Common myeloid progenitor, CD34-positive (primary cell): Measurements from ENCODE around the gene RASGEF1C.
A peak's percentile ranks its signal among the peaks of the same experiment; 100 is the strongest.

Experiments used
- CTCF ChIA-PET: fragments of 350-600 bp; sonication (Branson Sonifier 250); formaldehyde crosslinking; loops from one replicate; lab custom pipeline; 2021; ENCODE audit warnings: antibody characterized with exemption; lab: Charles Lee
- POLR2A ChIA-PET: fragments of 350-600 bp; sonication (Branson Sonifier 250); formaldehyde crosslinking; loops from one replicate; lab custom pipeline; 2021; ENCODE audit warnings: antibody characterized with exemption; lab: Charles Lee
- DNase-seq, 3 donors: peaks; one replicate each; pipeline versions ENCODE4 v3.0.0 to v3.0.0-alpha.2; 2013
- H3K27ac ChIP-seq, 2 experiments: 1 replicate in 1 of 2; 2 replicates in 1 of 2; pipeline ENCODE4 v1.7.0; 2013; ENCODE audit warnings: inconsistent platforms in 2 of 2, low read length in 2 of 2, mild to moderate bottlenecking in 2 of 2, low read depth in 1 of 2, moderate library complexity in 1 of 2; ENCODE audit not compliant: severe bottlenecking in 2 of 2, insufficient read depth in 1 of 2, poor library complexity in 1 of 2
- H3K27me3 ChIP-seq, 5 experiments: replicated peaks in 2 of 5; 1 replicate in 3 of 5; 2 replicates in 2 of 5; pipeline versions ENCODE4 v1.6.1 to v1.7.0; 2013; ENCODE audit warnings: low read length in 4 of 5, mild to moderate bottlenecking in 2 of 5, moderate library complexity in 2 of 5, inconsistent platforms in 1 of 5; ENCODE audit not compliant: insufficient read depth in 5 of 5, control insufficient read depth in 4 of 5
- H3K36me3 ChIP-seq, 4 experiments: 1 replicate in 2 of 4; 2 replicates in 2 of 4; pipeline versions ENCODE4 v1.6.1 to v1.7.0; 2013; ENCODE audit warnings: low read length in 3 of 4, control low read depth in 1 of 4, mild to moderate bottlenecking in 1 of 4; ENCODE audit not compliant: control insufficient read depth in 4 of 4, insufficient read depth in 4 of 4
- H3K4me1 ChIP-seq, 4 experiments: 1 replicate in 3 of 4; 2 replicates in 1 of 4; pipeline versions ENCODE4 v1.6.1 to v1.7.1; 2013; ENCODE audit warnings: low read length in 3 of 4, mild to moderate bottlenecking in 3 of 4, control low read depth in 1 of 4, inconsistent platforms in 1 of 4, moderate library complexity in 1 of 4; ENCODE audit not compliant: control insufficient read depth in 4 of 4, insufficient read depth in 4 of 4; ENCODE audit errors: control extremely low read depth in 1 of 4
- H3K4me3 ChIP-seq, 7 experiments: 1 replicate in 4 of 7; 2 replicates in 3 of 7; pipeline versions ENCODE4 v1.5.1 to v1.7.0; 2013; ENCODE audit warnings: mild to moderate bottlenecking in 7 of 7, low read length in 6 of 7, moderate library complexity in 6 of 7, inconsistent platforms in 2 of 7, low read depth in 2 of 7, control low read depth in 1 of 7; ENCODE audit not compliant: insufficient read depth in 4 of 7, control insufficient read depth in 1 of 7; ENCODE audit errors: extremely low read depth in 1 of 7
- H3K9me3 ChIP-seq, 5 experiments: 1 replicate in 4 of 5; 2 replicates in 1 of 5; pipeline versions ENCODE4 v1.6.1 to v1.7.1; 2013; ENCODE audit warnings: low read length in 4 of 5, mild to moderate bottlenecking in 2 of 5, inconsistent platforms in 1 of 5, low read depth in 1 of 5, moderate library complexity in 1 of 5; ENCODE audit not compliant: control insufficient read depth in 4 of 5, insufficient read depth in 2 of 5; ENCODE audit errors: control extremely low read depth in 1 of 5
- WGBS: methylation state at CpG from one replicate; pipeline ENCODE4 v1.1.5; 2013; ENCODE audit not compliant: insufficient coverage; 5-methylcytosine and 5-hydroxymethylcytosine counted together

RASGEF1C gene

GRCh38 chr5:180088561-180088960 lies 120.5 kb downstream of the RASGEF1C start:
- no peaks in the 10 kb centered on the region for H3K27me3 ChIP-seq
- no peak overlapping the region for H3K27ac ChIP-seq
- H3K4me3 ChIP-seq, result no peak overlapping the region
- ChIA-PET CTCF (interaction anchor here (0.7 to 6.4 kb wide), 4 partner anchors 11 to 97 kb away, joined by 3 to 58 read pairs (median 4); no protein-coding TSS in a partner anchor), POLR2A (no interaction called here)
- no peaks in the 10 kb centered on the region for H3K36me3 ChIP-seq
- H3K4me1 ChIP-seq, result peaks cover 17 to 55% (median 44%) of the 10 kb centered on the region in 4 experiments
- no peaks in the 10 kb centered on the region for H3K9me3 ChIP-seq
- no peak for DNase-seq
- WGBS, result 93% methylated on average over 3 of the region's 8 CpGs

DNA sequence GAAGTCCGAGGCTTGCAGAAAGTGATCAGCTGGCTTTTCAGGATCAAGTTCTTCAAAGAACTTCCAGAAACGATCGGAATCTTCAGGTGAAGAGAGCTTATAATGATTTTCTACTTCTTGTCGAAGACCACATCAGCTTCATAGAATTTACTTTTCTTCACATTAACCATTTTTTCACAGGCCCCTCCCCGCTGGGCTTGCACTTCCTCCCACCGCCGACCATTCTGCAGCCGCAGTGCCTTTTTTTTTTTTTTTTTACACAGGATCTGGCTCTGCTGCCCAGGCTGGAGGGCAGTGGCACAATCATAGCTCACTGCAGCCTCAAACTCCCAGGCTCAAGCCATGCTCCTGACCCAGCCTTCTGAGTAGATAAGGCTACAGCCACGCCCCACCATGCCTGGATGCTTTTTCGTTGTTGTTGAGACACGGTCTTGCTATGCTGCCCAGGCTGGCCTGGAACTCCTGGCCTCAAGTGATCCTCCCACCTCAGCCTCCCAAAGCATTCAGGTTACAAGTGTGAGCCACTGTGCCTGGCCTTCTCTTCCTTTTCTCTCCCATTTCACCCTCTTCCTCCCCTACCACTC lies 122.1 kb downstream of the RASGEF1C start:
- 99% methylated on average over 8 of the region's 11 CpGs for WGBS
- no peak for DNase-seq
- H3K36me3 ChIP-seq, result no peaks in the 10 kb centered on the region
- H3K9me3 ChIP-seq, result no peaks in the 10 kb centered on the region
- ChIA-PET POLR2A (no interaction called here), CTCF (interaction anchor here (1.2 to 1.6 kb wide), 3 partner anchors 17 to 176 kb away, joined by 3 to 4 read pairs (median 4); no protein-coding TSS in a partner anchor)
- no peak overlapping the region for H3K4me3 ChIP-seq
- peaks cover 12 to 40% (median 29%) of the 10 kb centered on the region in 4 experiments for H3K4me1 ChIP-seq
- no peaks in the 10 kb centered on the region for H3K27me3 ChIP-seq
- no peak overlapping the region for H3K27ac ChIP-seq

GRCh38 chr5:180085837-180086236 lies 123.2 kb downstream of the RASGEF1C start:
- H3K4me3 ChIP-seq, result peak overlapping the region in 3 of 7 experiments; percentile 3 to 37 (median 7)
- no peaks in the 10 kb centered on the region for H3K36me3 ChIP-seq
- peaks cover 0 to 2% (median 0%) of the 10 kb centered on the region in 5 experiments for H3K9me3 ChIP-seq
- H3K27me3 ChIP-seq, result no peaks in the 10 kb centered on the region
- peaks cover 9 to 29% (median 24%) of the 10 kb centered on the region in 4 experiments for H3K4me1 ChIP-seq
- H3K27ac ChIP-seq, result no peak overlapping the region
- CTCF ChIA-PET, result interaction anchor here (1.6 kb wide), 1 partner anchor 16 kb away, joined by 4 read pairs; no protein-coding TSS in a partner anchor
- peak; percentile 85 to 92 (median 86) for DNase-seq
- POLR2A ChIA-PET, result no interaction called here
- 36% methylated on average over 6 of the region's 7 CpGs for WGBS

GRCh38 chr5:180084638-180085561 lies 124.1 kb downstream of the RASGEF1C start:
- Histone ChIP-seq H3K27ac (peak overlapping the region; percentile 54 to 76), H3K27me3 (no peaks in the 10 kb centered on the region), H3K36me3 (no peaks in the 10 kb centered on the region), H3K9me3 (peaks cover 0 to 2% (median 0%) of the 10 kb centered on the region in 5 experiments), H3K4me1 (peaks cover 9 to 33% (median 28%) of the 10 kb centered on the region in 4 experiments), H3K4me3 (peak overlapping the region in 6 of 7 experiments; percentile 3 to 53 (median 35))
- DNase-seq, result peak; percentile 66 to 89 (median 81)
- CTCF ChIA-PET, result interaction anchor here (1.1 to 1.6 kb wide), 3 partner anchors 15 to 35 kb away, joined by 3 to 4 read pairs (median 4); no protein-coding TSS in a partner anchor
- POLR2A ChIA-PET, result interaction anchor here (0.7 kb wide), 1 partner anchor 10 kb away, joined by 4 read pairs; no protein-coding TSS in a partner anchor
- 35% methylated on average over 8 of the region's 13 CpGs for WGBS

- Histone ChIP-seq H3K4me3 (no peak overlapping the region), H3K4me1 (peaks cover 9 to 37% (median 31%) of the 10 kb centered on the region in 4 experiments), H3K9me3 (peaks cover 0 to 2% (median 0%) of the 10 kb centered on the region in 5 experiments), H3K36me3 (no peaks in the 10 kb centered on the region), H3K27ac (no peak overlapping the region), H3K27me3 (no peaks in the 10 kb centered on the region)
- ChIA-PET POLR2A (no interaction called here), CTCF (interaction anchor here (1.1 to 1.7 kb wide), 3 partner anchors 9 to 107 kb away, joined by 3 to 4 read pairs (median 4); no protein-coding TSS in a partner anchor)
- DNase-seq, result no peak
- 99% methylated on average over 10 of the region's 10 CpGs for WGBS
Observed at GRCh38 chr5:180083529-180084060, 125.4 kb downstream of the RASGEF1C start.

DNA sequence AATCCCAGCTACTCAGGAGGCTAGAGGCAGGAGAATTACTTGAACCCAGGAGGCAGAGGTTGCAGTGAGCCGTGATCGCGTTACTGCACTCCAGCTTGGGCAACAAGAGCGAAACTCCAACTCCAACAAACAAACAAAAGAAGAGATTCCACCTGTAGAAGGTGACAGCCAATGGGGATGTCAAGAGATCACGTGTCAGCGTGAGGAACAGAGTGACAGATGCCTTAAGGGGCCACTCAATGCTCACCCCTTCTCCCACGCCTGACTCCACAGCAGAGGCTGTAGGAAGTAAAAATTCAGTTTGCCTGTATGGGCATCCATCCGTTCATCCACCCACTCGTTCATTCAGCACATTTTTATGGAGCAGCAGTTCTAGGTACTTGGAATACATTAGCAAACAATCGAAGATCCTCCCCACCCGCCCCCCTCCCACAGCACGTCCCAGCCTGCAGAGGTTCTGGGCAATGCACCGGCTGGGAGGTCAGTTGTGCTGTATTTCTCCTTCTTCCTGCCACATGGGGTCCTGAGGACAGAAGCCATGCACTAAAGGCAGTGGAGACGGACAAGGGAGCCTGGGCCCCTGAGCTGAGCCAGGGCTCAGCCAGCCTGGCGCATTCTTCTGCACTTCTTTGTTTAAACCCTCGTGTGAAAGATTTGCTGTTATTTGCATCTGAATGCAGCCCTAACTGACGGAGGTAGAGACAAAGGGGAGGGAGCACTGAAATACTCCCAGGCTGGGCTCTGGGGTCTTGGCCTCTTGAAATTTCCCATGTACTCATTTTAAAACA lies 126.2 kb downstream of the RASGEF1C start:
- Histone ChIP-seq H3K36me3 (no peaks in the 10 kb centered on the region), H3K9me3 (peaks cover 0 to 2% (median 0%) of the 10 kb centered on the region in 5 experiments), H3K27me3 (no peaks in the 10 kb centered on the region), H3K4me1 (peaks cover 9 to 37% (median 31%) of the 10 kb centered on the region in 4 experiments), H3K27ac (no peak overlapping the region), H3K4me3 (no peak overlapping the region)
- POLR2A ChIA-PET, result no interaction called here
- CTCF ChIA-PET, result interaction anchor here (1.4 to 10.2 kb wide), 3 partner anchors 8 to 106 kb away, joined by 3 to 58 read pairs (median 4); no protein-coding TSS in a partner anchor
- no peak for DNase-seq
- 92% methylated on average over 11 of the region's 17 CpGs for WGBS
